Stomach (tissue), 9 donors: Measurements from ENCODE around the gene SELENBP1. TPM values are rescaled to one million over a fixed set of nuclear protein-coding genes. Genes with fewer than 3 reads are reported as not detected.

Experiments
- DNase-seq, 2 donors: peaks; one replicate each; pipeline versions ENCODE4 v3.0.0 to v3.0.0-alpha.2; 2013 to 2019
- H3K27ac ChIP-seq, 5 donors: fragments of 200-600 bp in 4 of 5; sonication (generic) in 4 of 5; one replicate each; pipeline ENCODE4 v1.5.1; 2013 to 2019; ENCODE audit warnings: mild to moderate bottlenecking in 1 of 5, moderate library complexity in 1 of 5
- H3K27me3 ChIP-seq, 3 donors: fragments of 200-600 bp; sonication (generic); one replicate each; pipeline ENCODE4 v1.5.1; 2017 to 2019; ENCODE audit warnings: mixed run types in 1 of 3
- H3K36me3 ChIP-seq, 4 donors: fragments of 200-600 bp; sonication (generic); 1 replicate in 3 of 4; 2 replicates in 1 of 4; pipeline ENCODE4 v1.5.1; 2016 to 2019
- H3K4me1 ChIP-seq, 4 donors: fragments of 200-600 bp; sonication (generic); one replicate each; pipeline ENCODE4 v1.5.1; 2016 to 2019
- H3K4me3 ChIP-seq, 4 donors: fragments of 200-600 bp; sonication (generic) in 3 of 4; one replicate each; pipeline ENCODE4 v1.5.1; 2016 to 2019; ENCODE audit warnings: mild to moderate bottlenecking in 1 of 4
- H3K9me3 ChIP-seq, 4 donors: fragments of 200-600 bp; sonication (generic); one replicate each; pipeline ENCODE4 v1.5.1; 2016 to 2019
- EP300 ChIP-seq: sonication (generic); formaldehyde crosslinking; IDR thresholded peaks from one replicate; pipeline ENCODE4 v1.6.1; 2017; ENCODE audit warnings: antibody characterized with exemption
- POLR2A ChIP-seq, 4 donors: fragments of 450-650 bp; IDR thresholded peaks; one replicate each; pipeline ENCODE4 v1.6.1; 2016; ENCODE audit warnings: antibody characterized with exemption in 4 of 4, control low read depth in 2 of 4, mild to moderate bottlenecking in 1 of 4, moderate library complexity in 1 of 4
- POLR2AphosphoS5 ChIP-seq, 3 donors: sonication (generic); formaldehyde crosslinking; IDR thresholded peaks; one replicate each; pipeline ENCODE4 v1.6.1; 2016; ENCODE audit warnings: antibody characterized with exemption in 3 of 3
- WGBS, 5 donors: extraction: QIAGEN DNeasy Blood & Tissue Kit in 3 of 5; methylation state at CpG; one replicate each; pipeline versions ENCODE4 v1.1.5 to v1.1.7; 2013 to 2018; 5-methylcytosine and 5-hydroxymethylcytosine counted together
- intact Hi-C: fragments of 100-400 bp; cut with DNase I; formaldehyde crosslinking; loops from one replicate; pipeline ENCODE4 v1.15.1; 2023; ENCODE audit warnings: low total_unique reads
- polyA plus RNA-seq, 3 donors: library from polyadenylated mRNA; stranded (reverse); fragments of 200-250 nt; gene quantifications; one replicate each; pipeline ENCODE4 v1.2.3, GENCODE V29; 2013
- total RNA-seq, 5 donors: library from RNA; depleted of rRNA; stranded (reverse); fragments of >200 nt; gene quantifications; one replicate each; pipeline versions ENCODE4 v1.1.0 to v1.2.3, GENCODE V29; 2014 to 2016
- TF ChIP-seq, protein P1 (sequence below), 7 experiments: fragments of 450-650 bp in 4 of 7; fragments of 200-600 bp in 3 of 7; sonication (generic) in 3 of 7; IDR thresholded peaks; one replicate each; pipeline ENCODE4 v1.5.1; 2016 to 2019; ENCODE audit warnings: antibody characterized with exemption in 7 of 7, control low read depth in 2 of 7, mild to moderate bottlenecking in 1 of 7
- donor health status: healthy with polysubstance abuse.
- donor health status: Bipolar disorder and iron deficiency.
- donor health status: healthy.

The SELENBP1 gene
- total and polyA plus RNA-seq, 8 donors = 68.8 to 661 (median 175) TPM

DNA sequence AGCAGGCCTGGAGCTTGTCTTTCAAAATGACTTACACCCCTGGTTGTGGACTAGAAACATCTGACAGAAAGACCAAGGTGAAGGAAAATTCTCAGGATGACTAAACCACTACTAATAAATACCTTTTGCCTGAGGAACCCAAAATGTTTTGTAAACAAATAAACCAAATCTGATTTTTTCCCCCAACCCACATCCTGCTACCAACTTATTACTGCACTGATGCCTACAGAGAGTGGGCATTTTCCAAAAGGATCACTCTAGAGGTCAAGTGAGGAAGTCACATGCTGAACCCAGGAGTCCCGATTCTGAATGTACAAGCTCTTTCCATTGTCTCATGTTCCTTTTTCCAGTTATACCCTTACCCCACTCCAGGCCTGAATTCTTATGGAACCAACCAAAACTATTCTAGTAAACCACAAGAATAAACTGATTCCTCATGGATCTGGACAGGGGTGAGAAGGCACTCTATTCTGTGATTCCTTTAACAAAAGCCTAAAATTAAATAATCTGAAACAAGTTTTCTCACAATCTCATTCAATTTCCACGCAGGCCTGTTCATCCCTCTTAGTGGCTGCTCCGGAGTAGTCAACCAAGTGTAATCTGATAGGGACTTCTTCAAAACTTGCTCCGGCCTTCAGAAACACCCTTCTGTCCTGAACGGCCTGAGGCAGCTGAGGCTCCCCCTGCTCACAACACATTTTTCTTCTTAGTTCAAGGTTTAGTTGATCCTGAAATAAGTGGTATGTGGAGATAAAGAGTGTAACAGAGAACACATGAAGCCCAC, 46.7 kb downstream of the SELENBP1 start:
- peaks cover 21 to 61% (median 46%) of the 10 kb centered on the region in 4 donors for H3K4me1 ChIP-seq
- WGBS, 5 donors = 17 to 27% (median 21%) methylated on average over 5 of the region's 5 CpGs
- peaks cover 21 to 50% (median 46%) of the 10 kb centered on the region in 4 donors for H3K36me3 ChIP-seq
- H3K27ac ChIP-seq = peak overlapping the region in 4 of 5 donors; percentile 93 to 98 (median 95)
- no peaks in the 10 kb centered on the region for H3K27me3 ChIP-seq
- intact Hi-C loops = no loop called here
- H3K4me3 ChIP-seq = peak overlapping the region; percentile 66 to 88 (median 86)
- H3K9me3 ChIP-seq = no peaks in the 10 kb centered on the region
- DNase-seq = no peak
- TF ChIP-seq POLR2A (IDR thresholded peaks at IDR 0.05) (no peak), POLR2AphosphoS5 (IDR thresholded peaks at IDR 0.05) (no peak), EP300 (no peak)
- TF ChIP-seq, protein P1, sequence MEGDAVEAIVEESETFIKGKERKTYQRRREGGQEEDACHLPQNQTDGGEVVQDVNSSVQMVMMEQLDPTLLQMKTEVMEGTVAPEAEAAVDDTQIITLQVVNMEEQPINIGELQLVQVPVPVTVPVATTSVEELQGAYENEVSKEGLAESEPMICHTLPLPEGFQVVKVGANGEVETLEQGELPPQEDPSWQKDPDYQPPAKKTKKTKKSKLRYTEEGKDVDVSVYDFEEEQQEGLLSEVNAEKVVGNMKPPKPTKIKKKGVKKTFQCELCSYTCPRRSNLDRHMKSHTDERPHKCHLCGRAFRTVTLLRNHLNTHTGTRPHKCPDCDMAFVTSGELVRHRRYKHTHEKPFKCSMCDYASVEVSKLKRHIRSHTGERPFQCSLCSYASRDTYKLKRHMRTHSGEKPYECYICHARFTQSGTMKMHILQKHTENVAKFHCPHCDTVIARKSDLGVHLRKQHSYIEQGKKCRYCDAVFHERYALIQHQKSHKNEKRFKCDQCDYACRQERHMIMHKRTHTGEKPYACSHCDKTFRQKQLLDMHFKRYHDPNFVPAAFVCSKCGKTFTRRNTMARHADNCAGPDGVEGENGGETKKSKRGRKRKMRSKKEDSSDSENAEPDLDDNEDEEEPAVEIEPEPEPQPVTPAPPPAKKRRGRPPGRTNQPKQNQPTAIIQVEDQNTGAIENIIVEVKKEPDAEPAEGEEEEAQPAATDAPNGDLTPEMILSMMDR (IDR thresholded peaks at IDR 0.05) = no peak

DNA sequence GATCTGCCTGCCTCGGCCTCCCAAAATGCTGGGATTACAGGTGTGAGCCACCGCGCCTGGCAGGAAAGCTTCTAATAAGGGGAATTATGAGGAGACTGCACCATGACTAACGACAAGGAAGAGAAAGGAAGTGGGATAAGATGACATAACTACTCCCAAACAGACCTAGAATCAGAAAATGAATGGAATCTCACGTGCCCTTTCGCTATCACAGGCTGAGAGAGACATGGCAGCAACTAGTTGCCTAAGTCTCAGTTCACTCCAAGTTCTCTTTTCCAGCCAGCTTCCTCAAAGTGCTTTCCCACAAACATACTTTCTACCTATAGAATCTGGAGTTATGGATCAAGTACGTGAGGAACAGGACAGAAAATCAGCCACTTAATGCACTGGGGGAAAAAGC, 47.3 kb downstream of the SELENBP1 start:
- H3K27me3 ChIP-seq = no peaks in the 10 kb centered on the region
- TF ChIP-seq POLR2AphosphoS5 (IDR thresholded peaks at IDR 0.05) (no peak), POLR2A (IDR thresholded peaks at IDR 0.05) (no peak), EP300 (no peak)
- TF ChIP-seq, protein P1 (IDR thresholded peaks at IDR 0.05) = no peak
- WGBS, 5 donors = 79 to 86% (median 81%) methylated on average over 7 of the region's 7 CpGs
- intact Hi-C loops = no loop called here
- H3K9me3 ChIP-seq = no peaks in the 10 kb centered on the region
- peaks cover 21 to 56% (median 52%) of the 10 kb centered on the region in 4 donors for H3K36me3 ChIP-seq
- peaks cover 21 to 67% (median 48%) of the 10 kb centered on the region in 4 donors for H3K4me1 ChIP-seq
- DNase-seq = no peak
- peak overlapping the region in 2 of 4 donors; percentile 87 to 88 for H3K4me3 ChIP-seq
- H3K27ac ChIP-seq = peak overlapping the region in 1 of 5 donors; percentile 98

DNA sequence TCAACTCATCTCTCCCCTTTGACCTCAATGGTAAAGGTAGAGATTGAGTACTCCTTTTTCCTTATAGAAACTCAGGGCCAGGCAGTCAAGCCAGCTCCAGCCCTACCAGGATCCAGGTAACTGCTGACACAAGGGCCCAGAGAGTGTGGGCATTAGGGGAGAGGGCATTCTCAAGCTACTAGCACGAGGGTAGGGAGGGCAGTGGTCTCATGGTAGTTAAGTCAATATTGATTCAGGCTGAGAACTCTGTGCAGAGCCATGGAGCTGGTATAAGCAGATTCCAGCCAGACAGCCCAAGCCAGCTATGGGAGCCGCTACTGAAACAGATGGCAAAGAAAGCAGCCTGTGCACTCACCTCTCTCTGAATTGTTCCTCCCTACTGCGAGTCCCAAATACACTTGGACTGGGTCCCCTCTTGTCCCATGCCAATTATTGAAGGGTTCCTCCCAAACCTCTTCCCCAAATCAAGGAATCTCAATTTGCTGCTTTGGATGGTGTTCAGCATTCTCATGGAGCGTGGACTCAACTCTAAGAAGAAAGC, 48.0 kb downstream of the SELENBP1 start:
- WGBS, 5 donors = 49 to 93% (median 58%) methylated on average over 4 of the region's 4 CpGs

DNA sequence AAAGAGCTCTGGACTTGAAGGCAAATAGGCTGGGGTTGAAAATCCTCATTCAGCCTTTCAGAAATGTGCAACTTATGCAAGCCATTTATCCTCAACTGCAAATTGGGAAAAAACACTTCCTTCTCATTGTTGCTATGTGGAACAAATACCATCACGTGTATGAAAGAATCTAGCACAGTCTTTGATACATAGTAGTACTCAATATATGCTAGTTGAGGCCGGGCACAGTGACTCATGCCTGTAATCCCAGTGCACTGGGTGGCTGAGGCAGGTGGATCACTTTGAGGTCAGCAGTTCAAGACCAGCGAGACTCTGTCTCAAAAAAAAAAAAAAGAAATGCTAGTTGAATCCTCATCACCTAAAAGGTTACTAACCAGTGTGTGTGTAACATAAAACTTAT, 53.5 kb downstream of the SELENBP1 start:
- intact Hi-C loops = no loop called here

More for the DNA sequence above, 48.0 kb downstream of the SELENBP1 start:
- H3K27me3 ChIP-seq = no peaks in the 10 kb centered on the region
- H3K36me3 ChIP-seq = peaks cover 25 to 64% (median 60%) of the 10 kb centered on the region in 4 donors
- intact Hi-C loops = no loop called here
- no peaks in the 10 kb centered on the region for H3K9me3 ChIP-seq
- peak in 1 of 2 donors; percentile 81 for DNase-seq
- TF ChIP-seq POLR2A (IDR thresholded peaks at IDR 0.05) = no peak
- no peak for TF ChIP-seq EP300
- TF ChIP-seq, protein P1 (IDR thresholded peaks at IDR 0.05) = no peak
- no peak for TF ChIP-seq POLR2AphosphoS5 (IDR thresholded peaks at IDR 0.05)
- H3K4me1 ChIP-seq = peaks cover 21 to 75% (median 50%) of the 10 kb centered on the region in 4 donors
- no peak overlapping the region for H3K27ac ChIP-seq
- peak overlapping the region in 1 of 4 donors; percentile 87 for H3K4me3 ChIP-seq

More for the DNA sequence above, 53.5 kb downstream of the SELENBP1 start:
- Histone ChIP-seq H3K36me3 (peaks cover 47 to 100% (median 96%) of the 10 kb centered on the region in 4 donors), H3K27ac (no peak overlapping the region), H3K9me3 (no peaks in the 10 kb centered on the region), H3K4me1 (peaks cover 11 to 53% (median 28%) of the 10 kb centered on the region in 4 donors), H3K27me3 (no peaks in the 10 kb centered on the region), H3K4me3 (no peak overlapping the region)
- DNase-seq = no peak
- 61 to 73% (median 70%) methylated on average over 3 of the region's 3 CpGs for whole genome bisulfite sequencing, 5 donors
- no peak for TF ChIP-seq POLR2AphosphoS5 (IDR thresholded peaks at IDR 0.05)
- no peak for TF ChIP-seq EP300
- no peak for TF ChIP-seq POLR2A (IDR thresholded peaks at IDR 0.05)
- TF ChIP-seq, protein P1 (IDR thresholded peaks at IDR 0.05) = no peak
